NCI-H2196 treated with DMSO at 0.1 percent for 48 hours (cell line): Measurements from ENCODE around the gene PSMB8.

Source experiments
- DNase-seq: peaks from one replicate; lab custom pipeline; 2025; ENCODE audit not compliant: unreplicated experiment; lab: John Stamatoyannopoulos, UW

PSMB8 gene

DNA sequence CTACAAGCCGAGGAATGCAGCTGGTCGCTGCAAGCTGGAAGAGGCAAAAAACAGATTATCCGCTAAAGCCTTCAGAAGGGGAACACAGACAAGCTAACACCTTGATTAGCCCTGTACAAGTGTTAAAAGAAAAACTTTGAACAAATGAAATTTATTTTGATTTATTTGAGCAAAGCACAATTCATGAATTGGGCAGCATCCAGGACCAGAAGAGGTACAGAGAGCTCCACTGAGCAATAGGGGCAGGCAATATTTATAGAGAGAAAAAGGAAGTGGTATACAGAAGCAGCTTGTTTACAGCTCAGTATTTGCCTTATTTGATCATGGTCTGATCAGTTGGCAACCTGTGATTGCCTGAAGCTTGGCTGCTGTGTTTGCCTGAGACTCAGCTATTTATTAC, 44.7 kb downstream of the PSMB8 start:
- no peak for DNase-seq

- peak; percentile 4 for DNase-seq
These were observed 46.7 kb downstream of the PSMB8 start for GRCh38 chr6:32796848-32797776.

- no peak for DNase-seq
These were observed 49.3 kb downstream of the PSMB8 start for GRCh38 chr6:32794510-32794909.

- DNase-seq = no peak
These were observed 50.9 kb downstream of the PSMB8 start for GRCh38 chr6:32792901-32793435.
